ENCODE results near the gene C2CD4D. TPM values are rescaled to one million over a fixed set of nuclear protein-coding genes. Genes with fewer than 3 reads are reported as not detected.

Gene C2CD4D
- total and polyA plus RNA-seq, 10 donors, result 0.03 to 0.51 (median 0.07) TPM; not detected in 7

- Histone ChIP-seq H3K9me3 (no peaks in the 10 kb centered on the region), H3K36me3 (no peaks in the 10 kb centered on the region), H3K27me3 (replicated peaks in 1 of 7) (peaks cover 0 to 5% (median 0%) of the 10 kb centered on the region in 7 donors), H3K4me3 (no peak overlapping the region), H3K27ac (no peak overlapping the region), H3K4me1 (peaks cover 0 to 34% (median 18%) of the 10 kb centered on the region in 6 donors)
- no peak for DNase-seq
- TF ChIP-seq CTCF (IDR thresholded peaks at IDR 0.05 in 8 of 11, conservative IDR thresholded peaks at IDR 0.05 in 3 of 11) (no peak), POLR2AphosphoS5 (IDR thresholded peaks at IDR 0.05) (no peak), POLR2A (IDR thresholded peaks at IDR 0.05) (no peak)
- intact Hi-C loops (cut with DNase I; ENCODE audit: low total_unique reads), result no loop called here
- WGBS, 5 donors, result 84 to 90% (median 88%) methylated on average over 14 to 15 of the region's 15 CpGs
Measured at GRCh38 chr1:151814426-151814825, 25.2 kb downstream of the C2CD4D start.

- Histone ChIP-seq H3K4me3 (no peak overlapping the region), H3K4me1 (peaks cover 0 to 34% (median 18%) of the 10 kb centered on the region in 6 donors), H3K36me3 (no peaks in the 10 kb centered on the region), H3K27ac (no peak overlapping the region), H3K9me3 (no peaks in the 10 kb centered on the region), H3K27me3 (replicated peaks in 1 of 7) (peaks cover 0 to 5% (median 0%) of the 10 kb centered on the region in 7 donors)
- 84 to 90% (median 88%) methylated on average over 10 to 12 of the region's 12 CpGs for WGBS, 5 donors
- TF ChIP-seq POLR2AphosphoS5 (IDR thresholded peaks at IDR 0.05) (no peak), CTCF (IDR thresholded peaks at IDR 0.05 in 8 of 11, conservative IDR thresholded peaks at IDR 0.05 in 3 of 11) (no peak), POLR2A (IDR thresholded peaks at IDR 0.05) (no peak)
- no peak for DNase-seq
- intact Hi-C loops (cut with DNase I; ENCODE audit: low total_unique reads), result no loop called here
Measured at GRCh38 chr1:151813271-151813977, 26.2 kb downstream of the C2CD4D start.

GRCh38 chr1:151811181-151811580 lies 28.4 kb downstream of the C2CD4D start:
- H3K36me3 ChIP-seq, result no peaks in the 10 kb centered on the region
- H3K9me3 ChIP-seq, result no peaks in the 10 kb centered on the region
- intact Hi-C loops (cut with DNase I; ENCODE audit: low total_unique reads), result no loop called here
- H3K4me1 ChIP-seq, result peaks cover 0 to 19% (median 12%) of the 10 kb centered on the region in 6 donors
- H3K27me3 ChIP-seq (replicated peaks in 1 of 7), result no peaks in the 10 kb centered on the region
- H3K4me3 ChIP-seq, result no peak overlapping the region
- no peak for TF ChIP-seq CTCF (IDR thresholded peaks at IDR 0.05 in 8 of 11, conservative IDR thresholded peaks at IDR 0.05 in 3 of 11)
- TF ChIP-seq POLR2A (IDR thresholded peaks at IDR 0.05), result no peak
- no peak for TF ChIP-seq POLR2AphosphoS5 (IDR thresholded peaks at IDR 0.05)
- H3K27ac ChIP-seq, result no peak overlapping the region
- no peak for DNase-seq
- WGBS, 5 donors, result 82 to 95% (median 92%) methylated on average over 9 of the region's 9 CpGs

GRCh38 chr1:151809985-151810556 lies 29.5 kb downstream of the C2CD4D start:
- DNase-seq, result no peak
- WGBS, 5 donors, result 96 to 97% (median 97%) methylated on average over 1 of the region's 1 CpG
- H3K27ac ChIP-seq, result no peak overlapping the region
- no peaks in the 10 kb centered on the region for H3K36me3 ChIP-seq
- H3K27me3 ChIP-seq (replicated peaks in 1 of 7), result no peaks in the 10 kb centered on the region
- intact Hi-C loops (cut with DNase I; ENCODE audit: low total_unique reads), result no loop called here
- TF ChIP-seq CTCF (IDR thresholded peaks at IDR 0.05 in 8 of 11, conservative IDR thresholded peaks at IDR 0.05 in 3 of 11) (no peak), POLR2AphosphoS5 (IDR thresholded peaks at IDR 0.05) (no peak), POLR2A (IDR thresholded peaks at IDR 0.05) (no peak)
- peaks cover 0 to 7% (median 2%) of the 10 kb centered on the region in 6 donors for H3K4me1 ChIP-seq
- no peaks in the 10 kb centered on the region for H3K9me3 ChIP-seq
- no peak overlapping the region for H3K4me3 ChIP-seq

Data from spleen (tissue), 11 donors.